H1 (cell line): ENCODE measurements around the gene HMCN2. TPM values are rescaled to one million over a fixed set of nuclear protein-coding genes. Genes with fewer than 3 reads are reported as not detected.

Experiments used
- ASH2L ChIP-seq: fragments of 200-600, 300-600 bp; sonication (generic); IDR thresholded peaks from one replicate; pipeline ENCODE4 v1.7.1; 2017; ENCODE audit warnings: low read length
- JUND ChIP-seq: IDR thresholded peaks from 2 replicates; pipeline ENCODE4 v1.6.1; 2011; ENCODE audit warnings: mild to moderate bottlenecking, improper control_type of control experiment, low read length
- NANOG ChIP-seq: IDR thresholded peaks from 2 replicates; pipeline ENCODE4 v1.6.1; 2011; ENCODE audit warnings: low read length, low read depth, mild to moderate bottlenecking, inconsistent platforms; ENCODE audit not compliant: insufficient read depth, poor library complexity, severe bottlenecking
- polyA plus RNA-seq, 7 experiments: library from polyadenylated mRNA; depleted of rRNA in 3 of 7; stranded (reverse) in 5 of 7; unstranded in 2 of 7; fragments of >200 nt in 5 of 7; fragments of 200-250 nt in 2 of 7; gene quantifications; 1 replicate in 5 of 7; 2 replicates in 1 of 7; 4 replicates in 1 of 7; pipeline versions ENCODE4 v1.2.1 to v1.2.3, GENCODE V29; 2011 to 2013; ENCODE audit warnings: missing spikeins in 2 of 7, mixed read lengths in 2 of 7
- total RNA-seq: library from RNA; stranded (reverse); fragmentation: NEBNext Ultra II Directional; extraction: Animal tissue kit (Norgen Biotek cat#: 25700); gene quantifications from 2 replicates; pipeline ENCODE4 v1.2.1, GENCODE V29; 2021
- TF ChIP-seq, protein P1 (sequence below), 3 experiments: IDR thresholded peaks; 1 replicate in 2 of 3; 2 replicates in 1 of 3; pipeline versions ENCODE4 v1.5.1 to v1.6.1; 2011; ENCODE audit warnings: low read length in 3 of 3, mild to moderate bottlenecking in 3 of 3, inconsistent platforms in 2 of 3, low read depth in 1 of 3, moderate library complexity in 1 of 3; ENCODE audit not compliant: insufficient read depth in 1 of 3; ENCODE audit errors: control extremely low read depth in 1 of 3

Gene HMCN2
- total and polyA plus RNA-seq, 2 of the 8 experiments (the other 6 are each of a cell fraction or from before 2014, with no cell fraction given) = 5.0 to 9.1 TPM

DNA sequence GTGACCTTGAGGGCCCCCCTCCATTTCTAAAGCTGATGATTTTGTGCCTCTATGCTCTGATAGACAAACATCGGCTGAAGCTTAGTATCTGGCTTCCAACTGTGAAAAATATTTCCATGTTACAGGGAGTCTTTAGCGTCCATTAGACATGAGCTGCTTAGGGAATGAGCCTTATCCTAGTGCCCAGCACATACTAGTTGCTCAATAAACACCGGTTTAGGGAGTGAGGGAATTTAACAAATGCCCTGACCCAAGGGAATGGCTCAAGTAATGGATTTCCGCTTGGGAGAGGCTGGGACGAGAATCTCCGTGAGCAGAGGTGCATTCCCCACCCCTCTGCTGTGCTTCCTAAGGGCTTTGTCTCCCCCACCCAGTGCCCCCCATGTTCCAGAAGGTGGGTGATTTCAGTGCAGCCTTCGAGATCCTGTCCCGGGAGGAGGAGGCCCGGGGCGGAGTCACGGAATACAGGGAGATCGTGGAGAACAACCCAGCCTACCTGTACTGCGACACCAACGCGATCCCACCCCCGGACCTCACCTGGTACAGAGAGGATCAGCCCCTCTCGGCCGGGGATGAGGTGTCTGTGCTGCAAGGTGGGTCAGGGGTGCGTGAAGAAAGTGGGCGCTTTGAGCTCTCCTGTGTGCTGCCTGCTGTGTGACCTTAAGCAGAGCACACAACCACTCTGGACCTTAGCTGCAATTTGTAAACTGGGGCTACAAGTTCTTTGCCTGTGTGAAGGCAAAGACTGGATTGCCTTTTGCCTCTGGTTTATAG is 113.5 kb downstream of the HMCN2 start (continued):
- TF ChIP-seq, protein P1, sequence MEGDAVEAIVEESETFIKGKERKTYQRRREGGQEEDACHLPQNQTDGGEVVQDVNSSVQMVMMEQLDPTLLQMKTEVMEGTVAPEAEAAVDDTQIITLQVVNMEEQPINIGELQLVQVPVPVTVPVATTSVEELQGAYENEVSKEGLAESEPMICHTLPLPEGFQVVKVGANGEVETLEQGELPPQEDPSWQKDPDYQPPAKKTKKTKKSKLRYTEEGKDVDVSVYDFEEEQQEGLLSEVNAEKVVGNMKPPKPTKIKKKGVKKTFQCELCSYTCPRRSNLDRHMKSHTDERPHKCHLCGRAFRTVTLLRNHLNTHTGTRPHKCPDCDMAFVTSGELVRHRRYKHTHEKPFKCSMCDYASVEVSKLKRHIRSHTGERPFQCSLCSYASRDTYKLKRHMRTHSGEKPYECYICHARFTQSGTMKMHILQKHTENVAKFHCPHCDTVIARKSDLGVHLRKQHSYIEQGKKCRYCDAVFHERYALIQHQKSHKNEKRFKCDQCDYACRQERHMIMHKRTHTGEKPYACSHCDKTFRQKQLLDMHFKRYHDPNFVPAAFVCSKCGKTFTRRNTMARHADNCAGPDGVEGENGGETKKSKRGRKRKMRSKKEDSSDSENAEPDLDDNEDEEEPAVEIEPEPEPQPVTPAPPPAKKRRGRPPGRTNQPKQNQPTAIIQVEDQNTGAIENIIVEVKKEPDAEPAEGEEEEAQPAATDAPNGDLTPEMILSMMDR (IDR thresholded peaks at IDR 0.05; ENCODE audit: control extremely low read depth in 1 of 3, insufficient read depth in 1 of 3, low read depth in 1 of 3, low read length in 3 of 3) = no peak
- TF ChIP-seq ASH2L = no peak
- TF ChIP-seq NANOG = no peak
- TF ChIP-seq JUND = no peak
